ENCODE data around the gene TELO2.
A peak's percentile ranks its signal among the peaks of the same experiment; 100 is the strongest.
"Not testable (repeated sequence)": the region's sequence is repeated elsewhere in the genome, so short reads cannot be mapped to it uniquely, and the experiment has no call there.

TELO2 gene

GRCh38 chr16:1478937-1479336, 14.2 kb upstream of the TELO2 start:
- not testable (repeated sequence) for DNase-seq

GRCh38 chr16:1481906-1482835, 11.0 kb upstream of the TELO2 start:
- no peak for DNase-seq

- no peak for DNase-seq
These were observed 7.2 kb upstream of the TELO2 start for GRCh38 chr16:1485847-1486496.

GRCh38 chr16:1486551-1487390, 6.4 kb upstream of the TELO2 start:
- DNase-seq, result no peak

GRCh38 chr16:1487395-1488053, 5.6 kb upstream of the TELO2 start:
- no peak for DNase-seq

GRCh38 chr16:1488054-1488601, 5.0 kb upstream of the TELO2 start:
- no peak for DNase-seq

- DNase-seq, result no peak
These were observed 4.5 kb upstream of the TELO2 start, which contains the start of gene PTX4 for GRCh38 chr16:1488619-1489018. TSS of gene PTX4 (minus strand) at chr16:1488944. CDS start at chr16:1488909, 35 bp downstream.

GRCh38 chr16:1489077-1489476, 4.1 kb upstream of the TELO2 start:
- no peak for DNase-seq

- no peak for DNase-seq
These were observed 1.8 kb upstream of the TELO2 start for GRCh38 chr16:1491327-1491726.

GRCh38 chr16:1492082-1492922, 858 bp upstream of the TELO2 start:
- no peak for DNase-seq

GRCh38 chr16:1493746-1494094, 560 bp downstream of the TELO2 start:
- peak in 1 of 2 experiments; percentile 14 for DNase-seq

- no peak for DNase-seq
These were observed 1.0 kb downstream of the TELO2 start for GRCh38 chr16:1494129-1494640.

- no peak for DNase-seq
These were observed 1.6 kb downstream of the TELO2 start for GRCh38 chr16:1494711-1495110.

- DNase-seq, result no peak
These were observed 2.2 kb downstream of the TELO2 start for GRCh38 chr16:1495211-1495888.

- no peak for DNase-seq
These were observed 2.7 kb downstream of the TELO2 start for GRCh38 chr16:1495889-1496262.

GRCh38 chr16:1496464-1496863, 3.3 kb downstream of the TELO2 start:
- DNase-seq, result no peak

- DNase-seq, result no peak
These were observed 3.9 kb downstream of the TELO2 start for GRCh38 chr16:1497014-1497598.

GRCh38 chr16:1498899-1499676, 5.9 kb downstream of the TELO2 start:
- DNase-seq, result no peak

- no peak for DNase-seq
These were observed 6.8 kb downstream of the TELO2 start for GRCh38 chr16:1499756-1500464.

Data from stimulated activated CD4-positive, alpha-beta T cell treated with anti-CD3 and anti-CD28 coated beads, Interleukin-4, amount 100 ng/mL, for 4 hours (primary cell).